ENCODE measurements around the gene NOTUM. TPM values are rescaled to one million over a fixed set of nuclear protein-coding genes. Genes with fewer than 3 reads are reported as not detected.

NOTUM gene
- total RNA-seq = 1 to 10 TPM in 1 of 5 donors, under 1 TPM in 1, not detected in 3; 0.58 to 1.5 TPM
- polyA plus RNA-seq = 1 to 10 TPM in 1 of 3 donors, under 1 TPM in 2; 0.37 to 3.8 (median 0.46) TPM
- long read RNA-seq, donor 1, partial matches to known transcripts = 0 of 1 reads
- long read RNA-seq, donor 1, other reads (novel, unspliced or antisense) = 0 of 1 reads
- long read RNA-seq, donor 2, partial matches to known transcripts = 0 of 2 reads
- long read RNA-seq, donor 2, other reads (novel, unspliced or antisense) = 0 of 2 reads
- long read RNA-seq, donor 3 = 0 reads
- long read RNA-seq, donor 4 = 0 reads
- long read RNA-seq, donor 5 = 0 reads
- long read RNA-seq, donor 6, partial matches to known transcripts = 30 of 40 reads
- long read RNA-seq, donor 6, other reads (novel, unspliced or antisense) = 8 of 40 reads
- long read RNA-seq, donor 7 = 0 reads
- long read RNA-seq, donor 8, partial matches to known transcripts = 0 of 1 reads
- long read RNA-seq, donor 8, other reads (novel, unspliced or antisense) = 0 of 1 reads
- long read RNA-seq, donor 9 = 0 reads
- long read RNA-seq, donor 10, partial matches to known transcripts = 0 of 3 reads
- long read RNA-seq, donor 10, other reads (novel, unspliced or antisense) = 0 of 3 reads

GRCh38 chr17:81961087-81961511, at the start of gene NOTUM:
NOTUM (minus strand) TSS chr17:81961187; CDS start chr17:81960909, 278 bp downstream.
- 0 to 1% (median 1%) methylated on average over 4 to 65 of the region's 65 CpGs; no CpG with 5 or more reads in 1 of the 5 donors for WGBS, 5 donors
- peak in 1 of 2 donors; percentile 70 for DNase-seq
- peaks cover 20 to 28% (median 26%) of the 10 kb centered on the region in 4 donors for H3K4me1 ChIP-seq
- peak within 1 kb of the TSS; percentile 44 to 62 (median 48) for H3K4me3 ChIP-seq
- H3K9me3 ChIP-seq = no peaks in the 10 kb centered on the region
- TF ChIP-seq CTCF (IDR thresholded peaks at IDR 0.05) (peak in 1 of 7 experiments; percentile 31), POLR2AphosphoS5 (IDR thresholded peaks at IDR 0.05) (no peak), EP300 (IDR thresholded peaks at IDR 0.05) (no peak)
- intact Hi-C loops (cut with DNase I; ENCODE audit: low total_unique reads) = loop anchor here (5.0 kb wide), 1 partner anchor 56 kb away; no protein-coding TSS in a partner anchor
- H3K27me3 ChIP-seq = peaks cover 19 to 92% (median 53%) of the 10 kb centered on the region in 3 donors
- H3K27ac ChIP-seq = no peak within 1 kb of the TSS
- no peaks in the 10 kb centered on the region for H3K36me3 ChIP-seq

GRCh38 chr17:82009413-82009812, 48.4 kb upstream of the NOTUM start:
- H3K27ac ChIP-seq = no peak overlapping the region
- no peaks in the 10 kb centered on the region for H3K27me3 ChIP-seq
- no peak for DNase-seq
- peaks cover 0 to 28% (median 11%) of the 10 kb centered on the region in 4 donors for H3K4me1 ChIP-seq
- TF ChIP-seq CTCF (IDR thresholded peaks at IDR 0.05) = no peak
- TF ChIP-seq POLR2A (IDR thresholded peaks at IDR 0.05) = no peak
- TF ChIP-seq POLR2AphosphoS5 (IDR thresholded peaks at IDR 0.05) = no peak
- no peak for TF ChIP-seq EP300 (IDR thresholded peaks at IDR 0.05)
- H3K9me3 ChIP-seq = no peaks in the 10 kb centered on the region
- intact Hi-C loops (cut with DNase I; ENCODE audit: low total_unique reads) = no loop called here
- WGBS, 5 donors = 86 to 94% (median 89%) methylated on average over 11 to 15 of the region's 15 CpGs
- no peak overlapping the region for H3K4me3 ChIP-seq
- H3K36me3 ChIP-seq = peaks cover 0 to 40% (median 30%) of the 10 kb centered on the region in 4 donors

GRCh38 chr17:82008941-82009405, 48.0 kb upstream of the NOTUM start:
- no peak overlapping the region for H3K27ac ChIP-seq
- H3K4me1 ChIP-seq = peaks cover 0 to 28% (median 13%) of the 10 kb centered on the region in 4 donors
- no peak for TF ChIP-seq POLR2AphosphoS5 (IDR thresholded peaks at IDR 0.05)
- no peak for TF ChIP-seq CTCF (IDR thresholded peaks at IDR 0.05)
- no peak for TF ChIP-seq POLR2A (IDR thresholded peaks at IDR 0.05)
- TF ChIP-seq EP300 (IDR thresholded peaks at IDR 0.05) = no peak
- DNase-seq = no peak
- H3K4me3 ChIP-seq = no peak overlapping the region
- H3K9me3 ChIP-seq = no peaks in the 10 kb centered on the region
- H3K27me3 ChIP-seq = no peaks in the 10 kb centered on the region
- intact Hi-C loops (cut with DNase I; ENCODE audit: low total_unique reads) = no loop called here
- 88 to 95% (median 93%) methylated on average over 5 to 28 of the region's 28 CpGs for WGBS, 5 donors
- H3K36me3 ChIP-seq = peaks cover 0 to 40% (median 30%) of the 10 kb centered on the region in 4 donors

- peaks cover 0 to 40% (median 27%) of the 10 kb centered on the region in 4 donors for H3K36me3 ChIP-seq
- WGBS, 5 donors = 87 to 94% (median 93%) methylated on average over 17 to 26 of the region's 26 CpGs
- no peak for DNase-seq
- H3K4me3 ChIP-seq = no peak overlapping the region
- no peak overlapping the region for H3K27ac ChIP-seq
- TF ChIP-seq CTCF (IDR thresholded peaks at IDR 0.05) (no peak), EP300 (IDR thresholded peaks at IDR 0.05) (no peak), POLR2AphosphoS5 (IDR thresholded peaks at IDR 0.05) (no peak), POLR2A (IDR thresholded peaks at IDR 0.05) (no peak)
- intact Hi-C loops (cut with DNase I; ENCODE audit: low total_unique reads) = no loop called here
- H3K9me3 ChIP-seq = no peaks in the 10 kb centered on the region
- peaks cover 3 to 32% (median 16%) of the 10 kb centered on the region in 4 donors for H3K4me1 ChIP-seq
- H3K27me3 ChIP-seq = no peaks in the 10 kb centered on the region
Measured at GRCh38 chr17:82008258-82008940, 47.4 kb upstream of the NOTUM start.
